SH-SY5Y (cell line): ENCODE measurements around the gene UBE3B.

Source experiments
- GATA2 ChIP-seq: IDR thresholded peaks from 2 replicates; pipeline ENCODE4 v1.6.1; 2011; ENCODE audit warnings: mild to moderate bottlenecking, low read depth, low read length
- GATA3 ChIP-seq: IDR thresholded peaks from 2 replicates; pipeline ENCODE4 v1.6.1; 2011; ENCODE audit warnings: low read depth, mild to moderate bottlenecking, low read length, moderate library complexity

- no peak for TF ChIP-seq GATA3
- no peak for TF ChIP-seq GATA2
Measured at GRCh38 chr12:109482894-109483293, 5.5 kb downstream of the UBE3B start.
